Activated T-helper 1 cell treated with anti-CD3 and anti-CD28 coated beads, Interleukin-12 subunit alpha, Interleukin-12 subunit beta, Interleukin-2, Interleukin-4 antibody, amounts not matched to agents 30 ng/mL and 10 ng/mL and 1 ng/mL, durations not matched to agents 14 hours and 24 hours and 36 hours (primary cell): Measurements from ENCODE around the gene MSANTD2. TPM values are rescaled to one million over a fixed set of nuclear protein-coding genes. Genes with fewer than 3 reads are reported as not detected.

Experiments
- DNase-seq: peaks from one replicate; pipeline ENCODE4 v3.0.0; 2021; ENCODE audit warnings: low spot score
- H3K27ac Mint-ChIP-seq: one replicate; pipeline ENCODE4 v1.8.0; 2021; ENCODE audit warnings: mild to moderate bottlenecking, mixed read lengths
- H3K27me3 Mint-ChIP-seq: one replicate; pipeline ENCODE4 v1.8.0; 2022; ENCODE audit warnings: mild to moderate bottlenecking, moderate library complexity, mixed read lengths; ENCODE audit not compliant: insufficient read depth
- H3K36me3 Mint-ChIP-seq: one replicate; pipeline ENCODE4 v1.8.0; 2021; ENCODE audit warnings: low read depth, mixed read lengths
- H3K4me1 Mint-ChIP-seq: one replicate; pipeline ENCODE4 v1.8.0; 2021; ENCODE audit warnings: low read depth, mixed read lengths
- H3K4me3 Mint-ChIP-seq: one replicate; pipeline ENCODE4 v1.8.0; 2021; ENCODE audit warnings: mild to moderate bottlenecking, moderate library complexity, mixed read lengths
- H3K9me3 Mint-ChIP-seq: one replicate; pipeline ENCODE4 v1.8.0; 2021; ENCODE audit warnings: mixed read lengths
- intact Hi-C: fragments of 100-400 bp; cut with micrococcal nuclease; formaldehyde crosslinking; loops from one replicate; pipeline ENCODE4 v1.15.1; 2024
- total RNA-seq: library from RNA; stranded (reverse); gene quantifications from 2 replicates; pipeline ENCODE4 v1.2.3, GENCODE V29; 2022

Gene MSANTD2
- total RNA-seq = 8.9 and 9.7 TPM in 2 replicates

DNA sequence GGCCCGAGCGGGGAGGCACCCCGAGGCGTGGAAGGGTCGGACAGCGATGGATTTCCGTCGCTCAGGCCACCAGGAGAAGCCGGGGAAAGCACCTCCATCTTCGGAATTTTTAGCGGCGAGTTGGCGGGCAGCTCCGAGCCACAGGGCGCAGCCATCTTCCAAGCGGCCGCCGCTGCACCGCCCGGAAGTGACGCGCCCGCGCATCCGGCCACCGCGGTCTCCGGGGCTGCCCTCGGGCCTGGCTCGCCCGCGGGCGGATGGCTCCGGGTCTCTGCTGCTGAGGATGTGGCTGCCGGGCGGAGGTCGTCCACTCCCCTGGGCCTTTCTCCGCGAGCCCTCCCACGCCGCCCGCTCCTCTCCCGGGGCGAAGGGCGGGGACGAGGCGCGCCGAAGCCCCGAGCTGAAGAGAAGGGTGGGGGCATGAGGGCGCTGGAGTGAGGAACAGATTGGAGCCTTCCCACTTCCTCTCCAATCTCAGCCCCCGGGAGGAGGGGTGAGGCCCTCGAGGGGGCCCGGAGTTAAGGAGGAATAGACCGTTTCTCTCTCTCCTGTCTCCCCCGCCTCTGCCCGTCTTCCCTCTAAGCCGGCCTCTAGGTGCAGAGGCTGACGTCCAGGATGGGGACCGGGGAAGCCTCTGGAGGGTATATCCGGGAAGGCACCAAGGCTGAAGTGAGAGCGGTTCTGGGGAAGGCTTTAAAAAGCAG is at the start of gene MSANTD2:
MSANTD2 (minus strand) TSS at position 181 of the 704 bp plus-strand sequence; CDS start at position 155, 26 bp downstream.
- intact Hi-C loops = loop anchor here (1.0 to 5.0 kb wide), 7 partner anchors 37 to 1087 kb away; partner anchors contain the start of genes CCDC15, HYLS1, SIAE and SPA17
- peak within 1 kb of the TSS; percentile 92 for H3K27ac Mint-ChIP-seq
- DNase-seq = peak; percentile 79
- no peaks in the 10 kb centered on the region for H3K9me3 Mint-ChIP-seq
- peak within 1 kb of the TSS; percentile 91 for H3K4me3 Mint-ChIP-seq
- peaks cover 28% of the 10 kb centered on the region for H3K4me1 Mint-ChIP-seq
- no peaks in the 10 kb centered on the region for H3K36me3 Mint-ChIP-seq
- peaks cover 8% of the 10 kb centered on the region for H3K27me3 Mint-ChIP-seq

DNA sequence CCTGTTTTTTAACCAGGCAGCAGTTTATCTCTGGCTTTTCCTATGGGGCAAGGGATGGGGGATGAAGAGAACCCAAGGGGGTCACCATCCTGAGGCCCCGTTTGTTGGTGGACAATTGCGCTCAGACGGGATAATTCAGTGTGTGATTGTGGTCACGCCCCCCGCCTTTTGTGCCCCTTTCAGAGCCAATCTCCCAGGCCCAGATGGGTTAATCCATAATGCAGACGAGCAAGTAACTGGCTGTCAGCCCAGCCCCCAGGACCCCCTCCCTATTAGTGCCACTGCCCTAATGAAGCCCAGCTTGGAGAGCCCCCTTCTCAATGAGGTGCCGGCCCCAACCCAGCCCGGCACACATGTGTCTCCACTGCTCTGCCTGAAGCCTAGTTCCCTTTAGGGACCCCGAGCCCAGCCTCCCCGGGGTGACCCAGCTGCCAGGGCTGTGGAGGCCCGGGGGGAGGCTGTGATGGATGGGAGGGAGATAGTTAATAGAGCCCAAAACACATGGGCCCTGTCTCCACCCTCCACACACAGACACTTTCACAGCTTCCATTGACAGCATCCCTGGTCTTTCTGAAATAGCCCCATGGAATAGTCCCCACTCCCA is 46.0 kb upstream of the MSANTD2 start:
- peaks cover 2% of the 10 kb centered on the region for H3K36me3 Mint-ChIP-seq
- no peak overlapping the region for H3K27ac Mint-ChIP-seq
- H3K4me1 Mint-ChIP-seq = no peaks in the 10 kb centered on the region
- peaks cover 96% of the 10 kb centered on the region for H3K27me3 Mint-ChIP-seq
- no peak overlapping the region for H3K4me3 Mint-ChIP-seq
- intact Hi-C loops = loop anchor here (10.0 kb wide), 1 partner anchor 1861 kb away; the partner anchor contains the start of gene BSX
- no peaks in the 10 kb centered on the region for H3K9me3 Mint-ChIP-seq
- DNase-seq = no peak

- Mint-ChIP-seq H3K9me3 (no peaks in the 10 kb centered on the region), H3K4me3 (no peak overlapping the region), H3K36me3 (peaks cover 5% of the 10 kb centered on the region), H3K27me3 (peaks cover 96% of the 10 kb centered on the region), H3K27ac (no peak overlapping the region), H3K4me1 (peaks cover 5% of the 10 kb centered on the region)
- intact Hi-C loops = loop anchor here (5.0 to 10.0 kb wide), 2 partner anchors 323 to 1860 kb away; partner anchors contain the start of gene BSX
- DNase-seq = no peak
Measured at GRCh38 chr11:124844664-124845079, 44.5 kb upstream of the MSANTD2 start.

DNA sequence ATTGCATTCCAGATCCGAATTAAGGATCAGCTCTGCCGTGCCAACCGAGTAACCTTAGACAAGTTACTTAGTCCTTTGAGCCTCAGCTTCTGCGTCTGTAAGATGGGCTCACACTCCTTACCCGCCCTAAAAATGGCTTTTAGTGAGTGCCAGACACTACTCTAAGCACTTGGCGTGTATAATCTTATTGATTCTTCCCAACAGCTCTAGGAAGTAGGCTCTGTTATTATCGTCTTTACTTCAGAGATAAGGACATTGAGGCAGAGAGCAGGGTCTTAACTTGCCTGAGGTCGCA is 43.4 kb upstream of the MSANTD2 start:
- H3K27ac Mint-ChIP-seq = no peak overlapping the region
- peaks cover 90% of the 10 kb centered on the region for H3K27me3 Mint-ChIP-seq
- H3K9me3 Mint-ChIP-seq = no peaks in the 10 kb centered on the region
- intact Hi-C loops = loop anchor here (5.0 to 10.0 kb wide), 2 partner anchors 324 to 1859 kb away; partner anchors contain the start of gene BSX
- H3K36me3 Mint-ChIP-seq = peaks cover 5% of the 10 kb centered on the region
- H3K4me1 Mint-ChIP-seq = peaks cover 5% of the 10 kb centered on the region
- H3K4me3 Mint-ChIP-seq = no peak overlapping the region
- DNase-seq = no peak

GRCh38 chr11:124842305-124842704 is 42.1 kb upstream of the MSANTD2 start:
- Mint-ChIP-seq H3K27me3 (peaks cover 90% of the 10 kb centered on the region), H3K27ac (no peak overlapping the region), H3K4me1 (peaks cover 7% of the 10 kb centered on the region), H3K9me3 (no peaks in the 10 kb centered on the region), H3K36me3 (peaks cover 5% of the 10 kb centered on the region), H3K4me3 (no peak overlapping the region)
- intact Hi-C loops = loop anchor here (5.0 to 10.0 kb wide), 2 partner anchors 325 to 1858 kb away; partner anchors contain the start of gene BSX
- DNase-seq = no peak

DNA sequence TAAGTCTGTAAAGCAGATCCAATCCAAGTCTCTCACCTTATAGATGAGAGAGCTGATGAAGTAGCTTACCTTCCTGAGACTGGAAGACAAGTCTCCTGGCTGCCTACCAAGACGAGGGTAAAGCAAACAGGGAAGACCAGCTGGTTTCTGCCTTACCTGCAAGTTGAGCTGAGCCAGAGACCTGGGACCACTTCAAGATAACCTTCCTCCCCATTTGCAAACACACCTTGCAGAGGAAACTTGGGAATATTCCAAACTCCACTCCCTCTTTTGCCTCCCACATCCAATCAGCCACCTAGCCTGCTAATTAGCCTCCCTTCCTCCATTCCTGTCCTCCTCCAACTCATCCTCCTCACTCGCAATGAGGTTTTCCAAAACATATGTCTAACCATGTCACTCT is 41.6 kb upstream of the MSANTD2 start:
- Mint-ChIP-seq H3K9me3 (no peaks in the 10 kb centered on the region), H3K27me3 (peaks cover 88% of the 10 kb centered on the region), H3K27ac (no peak overlapping the region), H3K36me3 (peaks cover 5% of the 10 kb centered on the region), H3K4me1 (peaks cover 11% of the 10 kb centered on the region), H3K4me3 (no peak overlapping the region)
- no peak for DNase-seq
- intact Hi-C loops = loop anchor here (1.0 to 10.0 kb wide), 3 partner anchors 25 to 1857 kb away; partner anchors contain the start of gene BSX

DNA sequence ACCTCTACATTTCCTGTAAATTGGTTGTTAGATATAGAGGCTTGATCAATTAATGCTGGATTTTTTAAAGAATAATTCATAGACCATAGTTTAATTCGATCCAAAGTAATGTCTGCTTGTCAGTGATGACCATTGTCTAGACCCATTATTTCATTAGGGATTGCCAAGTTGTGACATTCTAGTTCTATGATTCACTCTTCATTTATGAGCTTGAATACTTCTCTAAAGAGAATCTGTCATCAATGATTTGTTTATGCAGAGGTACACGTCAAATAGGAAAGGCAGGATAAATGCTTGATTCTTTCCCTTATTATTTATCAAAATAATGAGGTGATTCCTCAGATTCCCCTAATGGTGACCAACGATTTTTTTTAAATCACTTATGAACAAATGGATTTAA is 41.0 kb upstream of the MSANTD2 start:
- Mint-ChIP-seq H3K27me3 (peaks cover 82% of the 10 kb centered on the region), H3K36me3 (peaks cover 5% of the 10 kb centered on the region), H3K4me1 (peaks cover 14% of the 10 kb centered on the region), H3K9me3 (no peaks in the 10 kb centered on the region), H3K27ac (no peak overlapping the region), H3K4me3 (no peak overlapping the region)
- no peak for DNase-seq
- intact Hi-C loops = loop anchor here (1.0 to 10.0 kb wide), 3 partner anchors 26 to 1856 kb away; partner anchors contain the start of gene BSX

DNA sequence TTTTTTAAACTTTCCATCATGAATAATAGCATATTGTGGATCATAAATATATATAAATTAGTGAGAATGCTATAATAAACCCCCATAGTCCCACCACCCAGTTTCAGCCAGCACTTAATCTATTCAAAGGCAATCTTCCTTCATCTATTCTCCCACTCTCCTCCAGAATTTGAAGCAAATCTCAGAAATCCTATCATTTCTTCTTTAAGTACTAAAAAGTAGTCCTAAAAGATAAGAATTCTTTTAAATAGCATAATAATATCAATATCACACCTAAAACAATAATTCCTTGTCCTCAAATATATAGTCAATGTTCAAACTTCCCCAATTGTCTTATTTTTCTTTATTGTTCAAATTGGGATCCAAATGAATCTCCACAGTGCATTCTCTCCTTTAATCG is 40.5 kb upstream of the MSANTD2 start:
- no peak for DNase-seq
- Mint-ChIP-seq H3K9me3 (no peaks in the 10 kb centered on the region), H3K36me3 (peaks cover 5% of the 10 kb centered on the region), H3K4me3 (no peak overlapping the region), H3K27me3 (peaks cover 77% of the 10 kb centered on the region), H3K27ac (no peak overlapping the region), H3K4me1 (peaks cover 17% of the 10 kb centered on the region)
- intact Hi-C loops = loop anchor here (1.0 to 10.0 kb wide), 3 partner anchors 27 to 1856 kb away; partner anchors contain the start of gene BSX

- H3K27ac Mint-ChIP-seq = no peak overlapping the region
- peaks cover 17% of the 10 kb centered on the region for H3K4me1 Mint-ChIP-seq
- H3K36me3 Mint-ChIP-seq = peaks cover 5% of the 10 kb centered on the region
- no peak overlapping the region for H3K4me3 Mint-ChIP-seq
- peaks cover 76% of the 10 kb centered on the region for H3K27me3 Mint-ChIP-seq
- intact Hi-C loops = loop anchor here (5.0 to 10.0 kb wide), 3 partner anchors 218 to 1855 kb away; partner anchors contain the start of genes BSX and TBRG1
- no peaks in the 10 kb centered on the region for H3K9me3 Mint-ChIP-seq
- DNase-seq = no peak
Measured at GRCh38 chr11:124839972-124840621, 39.9 kb upstream of the MSANTD2 start.

DNA sequence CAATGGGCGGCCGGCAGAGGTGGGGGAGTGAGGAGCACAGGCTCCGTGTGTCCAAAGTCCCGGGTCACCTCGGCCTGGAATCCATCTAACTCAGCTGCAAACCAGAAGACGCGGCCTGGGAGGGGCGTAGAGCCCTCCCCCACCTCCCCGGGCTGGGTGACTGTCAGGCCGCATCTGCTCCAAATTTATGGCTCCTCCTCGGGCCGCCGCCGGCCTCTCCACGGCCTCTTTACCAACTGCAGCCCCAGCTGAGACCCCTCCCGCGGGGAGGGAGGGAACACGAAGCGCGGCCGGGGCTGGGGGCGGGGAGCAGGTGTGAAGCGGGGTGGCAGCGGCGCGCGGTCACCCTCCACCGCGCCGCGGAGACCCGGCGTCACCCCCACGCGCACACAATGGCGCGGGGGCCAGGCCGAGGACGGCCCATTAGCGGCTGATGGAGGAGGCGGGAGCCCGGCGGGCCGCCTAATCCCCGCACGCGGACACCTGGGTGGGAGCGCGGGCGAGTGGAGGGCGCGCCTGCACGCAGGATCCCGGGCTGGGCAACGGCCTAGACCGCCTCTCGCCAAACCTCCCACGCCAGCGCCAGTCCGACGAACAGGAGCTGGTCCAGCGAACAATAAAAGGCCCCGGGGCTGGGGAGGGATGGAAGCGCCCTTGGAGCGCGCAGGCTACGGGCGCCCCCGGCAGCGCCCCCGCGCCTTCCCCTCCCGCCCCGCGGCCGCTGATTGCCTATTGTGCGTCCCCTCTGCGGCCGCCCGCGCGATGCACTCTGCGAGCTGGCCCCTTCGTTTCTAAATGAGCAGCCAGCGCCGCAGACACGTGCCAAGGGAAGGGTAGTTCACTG is 39.1 kb upstream of the MSANTD2 start:
- Mint-ChIP-seq H3K27ac (no peak overlapping the region), H3K4me1 (peaks cover 17% of the 10 kb centered on the region), H3K27me3 (peaks cover 72% of the 10 kb centered on the region), H3K4me3 (no peak overlapping the region), H3K9me3 (no peaks in the 10 kb centered on the region), H3K36me3 (peaks cover 5% of the 10 kb centered on the region)
- no peak for DNase-seq
- intact Hi-C loops = loop anchor here (5.0 kb wide), 1 partner anchor 217 kb away; the partner anchor contains the start of gene TBRG1

GRCh38 chr11:124838805-124839127 is 38.6 kb upstream of the MSANTD2 start:
- H3K27ac Mint-ChIP-seq = no peak overlapping the region

GRCh38 chr11:124837491-124837856 is 37.3 kb upstream of the MSANTD2 start:
- Mint-ChIP-seq H3K4me1 (peaks cover 17% of the 10 kb centered on the region), H3K9me3 (no peaks in the 10 kb centered on the region), H3K36me3 (peaks cover 5% of the 10 kb centered on the region), H3K27ac (no peak overlapping the region), H3K4me3 (no peak overlapping the region), H3K27me3 (peaks cover 59% of the 10 kb centered on the region)
- DNase-seq = no peak
- intact Hi-C loops = loop anchor here (1.0 to 5.0 kb wide), 12 partner anchors 30 to 422 kb away; partner anchors contain the start of genes MSANTD2, SIAE, SPA17 and TBRG1

More at GRCh38 chr11:124838805-124839127, 38.6 kb upstream of the MSANTD2 start:
- H3K4me3 Mint-ChIP-seq = no peak overlapping the region
- no peaks in the 10 kb centered on the region for H3K9me3 Mint-ChIP-seq
- no peak for DNase-seq
- H3K27me3 Mint-ChIP-seq = peaks cover 70% of the 10 kb centered on the region
- H3K4me1 Mint-ChIP-seq = peaks cover 17% of the 10 kb centered on the region
- H3K36me3 Mint-ChIP-seq = peaks cover 5% of the 10 kb centered on the region
- intact Hi-C loops = loop anchor here (5.0 kb wide), 1 partner anchor 216 kb away; the partner anchor contains the start of gene TBRG1
